Fibroblast of lung (primary cell): ENCODE measurements around the gene DHRS11. TPM values are rescaled to one million over a fixed set of nuclear protein-coding genes. Genes with fewer than 3 reads are reported as not detected.

Source experiments
- DNase-seq, 2 donors: peaks; one replicate each; pipeline versions ENCODE4 v3.0.0 to v3.0.0-alpha.2; 2010; ENCODE audit warnings: low read depth in 2 of 2
- H2AFZ ChIP-seq: 2 replicates; pipeline ENCODE4 v1.5.1; 2012; ENCODE audit warnings: low read length, control low read depth, inconsistent platforms
- H3K27ac ChIP-seq: 2 replicates; pipeline ENCODE4 v1.5.1; 2011; ENCODE audit warnings: low read length, control low read depth; ENCODE audit not compliant: insufficient read depth
- H3K27me3 ChIP-seq: 2 replicates; pipeline ENCODE4 v1.5.1; 2011; ENCODE audit warnings: mild to moderate bottlenecking, low read length; ENCODE audit not compliant: control insufficient read depth, insufficient read depth
- H3K36me3 ChIP-seq: 2 replicates; pipeline ENCODE4 v1.5.1; 2011; ENCODE audit warnings: low read length; ENCODE audit not compliant: control insufficient read depth, insufficient read depth
- H3K4me1 ChIP-seq: 2 replicates; pipeline ENCODE4 v1.5.1; 2011; ENCODE audit warnings: low read length; ENCODE audit not compliant: control insufficient read depth, insufficient read depth; ENCODE audit errors: extremely low read depth
- H3K4me2 ChIP-seq: 2 replicates; pipeline ENCODE4 v1.5.1; 2011; ENCODE audit warnings: low read length, control low read depth; ENCODE audit not compliant: insufficient read depth; ENCODE audit errors: extremely low read depth
- H3K4me3 ChIP-seq, 4 experiments: fragments of 200-600 bp in 1 of 4; sonication (generic) in 1 of 4; replicated peaks in 1 of 4; 2 replicates each; pipeline ENCODE4 v1.5.1; 2011 to 2016; ENCODE audit warnings: low read length in 4 of 4, low read depth in 3 of 4, mild to moderate bottlenecking in 3 of 4, control low read depth in 2 of 4, inconsistent platforms in 1 of 4, mixed read lengths in 1 of 4; ENCODE audit not compliant: insufficient read depth in 1 of 4; ENCODE audit errors: control extremely low read depth in 1 of 4
- H3K79me2 ChIP-seq: 2 replicates; pipeline ENCODE4 v1.5.1; 2012; ENCODE audit warnings: mild to moderate bottlenecking, low read length, inconsistent platforms; ENCODE audit not compliant: control insufficient read depth, insufficient read depth
- H3K9ac ChIP-seq: 2 replicates; pipeline ENCODE4 v1.5.1; 2011; ENCODE audit warnings: mild to moderate bottlenecking, low read length, control low read depth; ENCODE audit not compliant: insufficient read depth
- H3K9me3 ChIP-seq: 2 replicates; pipeline ENCODE4 v1.5.1; 2012; ENCODE audit warnings: low read depth, low read length; ENCODE audit not compliant: control insufficient read depth, insufficient read depth
- H4K20me1 ChIP-seq: 2 replicates; pipeline ENCODE4 v1.5.1; 2011; ENCODE audit warnings: low read length; ENCODE audit not compliant: control insufficient read depth, insufficient read depth; ENCODE audit errors: extremely low read depth
- CTCF ChIP-seq, 2 donors: IDR thresholded peaks in 1 of 2; conservative IDR thresholded peaks in 1 of 2; 1 replicate in 1 of 2; 2 replicates in 1 of 2; pipeline ENCODE4 v1.5.1; 2011 to 2012; ENCODE audit warnings: low read length in 2 of 2, control low read depth in 1 of 2, inconsistent platforms in 1 of 2, low read depth in 1 of 2, mild to moderate bottlenecking in 1 of 2
- EZH2 ChIP-seq: IDR thresholded peaks from 2 replicates; pipeline ENCODE4 v1.5.1; 2012; ENCODE audit warnings: low read length, control low read depth, mild to moderate bottlenecking; ENCODE audit errors: missing control alignments
- polyA plus RNA-seq, 2 donors: library from polyadenylated mRNA; depleted of rRNA in 1 of 2; stranded (reverse) in 1 of 2; unstranded in 1 of 2; fragments of >200 nt; gene quantifications; 2 replicates each; pipeline ENCODE4 v1.2.1, GENCODE V29; 2011 to 2012; ENCODE audit warnings: missing spikeins in 1 of 2
- total RNA-seq: library from RNA; depleted of rRNA; stranded (reverse); fragments of >200 nt; gene quantifications from 2 replicates; pipeline ENCODE4 v1.2.1, GENCODE V29; 2014

Gene DHRS11
- total and polyA plus RNA-seq, 2 donors (not counting 1 experiment from before 2014, with no cell fraction given), result 4.6 to 5.9 TPM

DNA sequence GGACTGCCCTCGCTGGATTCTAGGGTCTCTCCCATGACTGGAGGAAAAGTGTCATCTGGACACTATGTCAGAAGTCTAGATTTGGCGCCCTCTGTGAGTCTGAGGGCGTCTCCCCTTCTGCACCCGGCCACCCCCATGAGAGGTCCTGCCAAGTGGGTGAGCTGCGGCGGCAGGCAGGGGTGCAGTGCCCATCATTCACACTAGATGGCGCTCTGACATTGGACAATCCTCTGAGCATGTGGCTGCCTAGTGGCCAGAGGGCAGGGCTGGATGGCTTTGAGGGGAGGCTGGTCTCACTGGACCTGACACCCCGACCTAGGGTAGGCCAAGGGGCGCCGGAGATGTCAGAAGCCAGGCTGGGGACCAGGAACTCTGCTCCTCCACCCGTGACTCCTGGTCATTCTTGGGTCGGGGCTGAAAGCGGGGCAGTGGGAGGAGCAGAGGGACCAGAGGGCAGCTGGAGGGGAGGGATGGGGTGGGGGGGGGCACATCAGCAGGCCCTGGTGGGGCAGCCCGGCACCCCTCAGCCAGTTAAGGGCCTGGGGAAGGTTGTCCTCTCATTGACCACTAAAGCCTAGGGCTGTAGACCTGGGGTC is 37.7 kb downstream of the DHRS11 start:
- H3K4me2 ChIP-seq, result no peak overlapping the region
- peaks cover 21% of the 10 kb centered on the region for H3K27me3 ChIP-seq
- no peak overlapping the region for H3K4me3 ChIP-seq
- H2AFZ ChIP-seq, result no peak overlapping the region
- H3K9ac ChIP-seq, result no peak overlapping the region
- no peaks in the 10 kb centered on the region for H3K9me3 ChIP-seq
- H3K4me1 ChIP-seq, result no peaks in the 10 kb centered on the region
- TF ChIP-seq EZH2, result no peak
- TF ChIP-seq CTCF (conservative IDR thresholded peaks at IDR 0.05 in 1 of 2, IDR thresholded peaks at IDR 0.05 in 1 of 2; ENCODE audit: low read depth in 1 of 2, low read length in 2 of 2), result peak; percentile 93 to 96
- peak; percentile 41 to 65 for DNase-seq
- H4K20me1 ChIP-seq, result no peaks in the 10 kb centered on the region
- H3K36me3 ChIP-seq, result no peaks in the 10 kb centered on the region
- no peak overlapping the region for H3K27ac ChIP-seq
- no peaks in the 10 kb centered on the region for H3K79me2 ChIP-seq

DNA sequence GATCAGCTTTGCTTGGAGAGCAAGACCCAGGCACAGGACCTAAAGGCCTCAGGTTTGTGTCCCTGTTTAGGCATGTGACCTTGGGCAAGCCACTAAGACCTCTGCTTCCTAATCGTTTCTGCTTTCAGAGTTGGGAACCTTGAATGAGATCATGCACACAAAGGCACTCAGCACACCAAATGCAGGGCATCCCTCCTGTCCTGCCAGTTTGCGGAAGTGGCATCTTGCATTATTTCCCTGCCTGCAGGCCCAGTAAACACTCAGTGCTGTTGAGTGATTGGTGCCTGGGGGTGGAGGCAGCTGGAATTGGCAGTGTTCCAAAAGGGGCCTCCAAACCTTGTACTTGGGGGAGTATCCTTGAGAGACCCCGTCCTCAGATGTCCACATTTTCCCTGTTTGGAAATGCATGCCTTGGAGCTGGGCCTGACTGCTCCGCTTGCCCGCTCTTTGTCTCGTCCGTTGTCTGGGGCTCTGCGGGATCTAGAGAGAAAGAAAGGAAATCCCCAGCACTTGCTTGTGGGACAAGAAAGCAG is 38.4 kb downstream of the DHRS11 start:
- no peaks in the 10 kb centered on the region for H3K36me3 ChIP-seq
- no peaks in the 10 kb centered on the region for H4K20me1 ChIP-seq
- TF ChIP-seq CTCF (conservative IDR thresholded peaks at IDR 0.05 in 1 of 2, IDR thresholded peaks at IDR 0.05 in 1 of 2; ENCODE audit: low read depth in 1 of 2, low read length in 2 of 2), result no peak
- TF ChIP-seq EZH2, result no peak
- peaks cover 27% of the 10 kb centered on the region for H3K27me3 ChIP-seq
- DNase-seq, result no peak
- no peak overlapping the region for H3K4me2 ChIP-seq
- no peak overlapping the region for H3K27ac ChIP-seq
- no peak overlapping the region for H3K9ac ChIP-seq
- no peaks in the 10 kb centered on the region for H3K9me3 ChIP-seq
- H2AFZ ChIP-seq, result no peak overlapping the region
- H3K79me2 ChIP-seq, result no peaks in the 10 kb centered on the region
- no peak overlapping the region for H3K4me3 ChIP-seq
- H3K4me1 ChIP-seq, result no peaks in the 10 kb centered on the region

DNA sequence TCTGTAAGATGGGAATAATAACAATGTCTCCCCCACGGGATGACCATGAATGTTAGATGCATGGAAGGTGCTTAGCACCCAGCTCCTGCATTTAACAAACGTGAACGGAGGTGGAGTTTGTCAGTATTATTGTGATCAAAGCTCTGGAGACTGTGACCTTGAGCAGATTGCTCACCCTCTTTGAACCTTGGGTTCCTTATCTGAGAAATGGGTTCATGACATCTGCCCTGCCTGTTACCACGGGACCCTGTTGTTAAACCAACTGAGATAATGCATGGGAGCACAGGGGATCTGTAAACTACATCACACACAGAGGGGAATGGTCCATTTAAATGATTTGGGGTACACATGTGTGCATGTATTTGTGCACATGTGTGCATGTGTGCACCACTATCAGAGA is 39.3 kb downstream of the DHRS11 start:
- Histone ChIP-seq H3K4me1 (no peaks in the 10 kb centered on the region), H3K4me3 (no peak overlapping the region), H3K4me2 (no peak overlapping the region), H4K20me1 (no peaks in the 10 kb centered on the region), H2AFZ (no peak overlapping the region), H3K9ac (no peak overlapping the region), H3K79me2 (no peaks in the 10 kb centered on the region), H3K9me3 (no peaks in the 10 kb centered on the region), H3K27me3 (peaks cover 30% of the 10 kb centered on the region), H3K36me3 (no peaks in the 10 kb centered on the region), H3K27ac (no peak overlapping the region)
- TF ChIP-seq EZH2, result no peak
- no peak for TF ChIP-seq CTCF (conservative IDR thresholded peaks at IDR 0.05 in 1 of 2, IDR thresholded peaks at IDR 0.05 in 1 of 2; ENCODE audit: low read depth in 1 of 2, low read length in 2 of 2)
- no peak for DNase-seq
